GM12892 (cell line): ENCODE results near the gene SIK2.

Experiments used
- POLR2A ChIP-seq: IDR thresholded peaks from 2 replicates; pipeline ENCODE4 v1.6.1; 2011; ENCODE audit warnings: low read depth, low read length, control low read depth
- POLR2AphosphoS5 ChIP-seq: IDR thresholded peaks from 2 replicates; pipeline ENCODE4 v1.6.1; 2011; ENCODE audit warnings: low read depth, low read length, control low read depth

DNA sequence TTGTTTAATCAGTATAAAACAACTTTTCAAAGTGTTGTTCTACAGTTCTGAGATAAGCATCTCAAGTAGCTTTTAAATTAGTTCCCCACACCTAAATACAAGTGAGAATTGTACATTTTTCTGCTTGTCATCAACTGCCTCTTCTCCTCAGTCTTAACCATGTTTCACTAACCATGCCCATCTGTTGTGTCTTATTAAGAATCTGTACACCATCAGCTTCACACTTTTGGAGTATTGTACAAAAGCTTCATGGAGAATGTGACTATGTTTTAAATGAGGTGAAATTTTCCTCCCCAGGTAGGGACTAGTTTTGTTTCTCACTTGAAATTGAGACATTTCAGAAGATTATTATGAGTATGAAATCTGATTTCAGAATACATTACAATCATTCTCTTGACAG, 52.4 kb downstream of the SIK2 start:
- TF ChIP-seq POLR2A (no peak), POLR2AphosphoS5 (no peak)
